ENCODE results near the gene FNBP1L. TPM values are rescaled to one million over a fixed set of nuclear protein-coding genes. Genes with fewer than 3 reads are reported as not detected.

The FNBP1L gene
- total RNA-seq = 22.8 TPM
- long read RNA-seq, full-length matches to known transcripts = 8 of 22 reads
- long read RNA-seq, partial matches to known transcripts = 8 of 22 reads
- long read RNA-seq, other reads (novel, unspliced or antisense) = 6 of 22 reads

- DNase-seq (ENCODE audit: low spot score) = no peak
Observed at GRCh38 chr1:93447481-93448291, at the start of gene FNBP1L. TSS of gene FNBP1L (plus strand) at chr1:93448118. CDS start at chr1:93448282, 164 bp downstream.

GRCh38 chr1:93399781-93400180 lies 48.1 kb upstream of the FNBP1L start:
- DNase-seq (ENCODE audit: low spot score) = no peak

- no peak for DNase-seq (ENCODE audit: low spot score)
Observed at GRCh38 chr1:93408203-93408602, 39.7 kb upstream of the FNBP1L start.

GRCh38 chr1:93411000-93411399 lies 36.9 kb upstream of the FNBP1L start:
- no peak for DNase-seq (ENCODE audit: low spot score)

GRCh38 chr1:93414749-93415148 lies 33.2 kb upstream of the FNBP1L start:
- no peak for DNase-seq (ENCODE audit: low spot score)

- no peak for DNase-seq (ENCODE audit: low spot score)
Observed at GRCh38 chr1:93415296-93415695, 32.6 kb upstream of the FNBP1L start.

GRCh38 chr1:93416183-93416582 lies 31.7 kb upstream of the FNBP1L start:
- no peak for DNase-seq (ENCODE audit: low spot score)

GRCh38 chr1:93419344-93419743 lies 28.6 kb upstream of the FNBP1L start:
- no peak for DNase-seq (ENCODE audit: low spot score)

GRCh38 chr1:93420400-93420799 lies 27.5 kb upstream of the FNBP1L start:
- DNase-seq (ENCODE audit: low spot score) = no peak

- DNase-seq (ENCODE audit: low spot score) = no peak
Observed at GRCh38 chr1:93426181-93426580, 21.7 kb upstream of the FNBP1L start.

- no peak for DNase-seq (ENCODE audit: low spot score)
Observed at GRCh38 chr1:93427656-93428055, 20.3 kb upstream of the FNBP1L start.

- no peak for DNase-seq (ENCODE audit: low spot score)
Observed at GRCh38 chr1:93433407-93433961, 14.4 kb upstream of the FNBP1L start.

- no peak for DNase-seq (ENCODE audit: low spot score)
Observed at GRCh38 chr1:93434088-93434487, 13.8 kb upstream of the FNBP1L start.

- no peak for DNase-seq (ENCODE audit: low spot score)
Observed at GRCh38 chr1:93434987-93435386, 12.9 kb upstream of the FNBP1L start.

- DNase-seq (ENCODE audit: low spot score) = no peak
Observed at GRCh38 chr1:93435443-93435842, 12.5 kb upstream of the FNBP1L start.

- no peak for DNase-seq (ENCODE audit: low spot score)
Observed at GRCh38 chr1:93436496-93436895, 11.4 kb upstream of the FNBP1L start.

- DNase-seq (ENCODE audit: low spot score) = no peak
Observed at GRCh38 chr1:93437976-93438605, 9.8 kb upstream of the FNBP1L start.

GRCh38 chr1:93438716-93439115 lies 9.2 kb upstream of the FNBP1L start:
- DNase-seq (ENCODE audit: low spot score) = no peak

- no peak for DNase-seq (ENCODE audit: low spot score)
Observed at GRCh38 chr1:93440272-93440671, 7.6 kb upstream of the FNBP1L start.

GRCh38 chr1:93440706-93441105 lies 7.2 kb upstream of the FNBP1L start:
- DNase-seq (ENCODE audit: low spot score) = no peak

GRCh38 chr1:93441589-93441988 lies 6.3 kb upstream of the FNBP1L start:
- no peak for DNase-seq (ENCODE audit: low spot score)

GRCh38 chr1:93442008-93442666 lies 5.8 kb upstream of the FNBP1L start:
- no peak for DNase-seq (ENCODE audit: low spot score)
